ENCODE results near the gene ACKR2. TPM values are rescaled to one million over a fixed set of nuclear protein-coding genes. Genes with fewer than 3 reads are reported as not detected.

ACKR2 gene
- polyA plus RNA-seq, 1 of the 3 experiments (the other 2 are of a cell fraction): 0.10 TPM

- TF ChIP-seq YY1 (IDR thresholded peaks at IDR 0.05; ENCODE audit: low read depth) (peak; percentile 68; the same call in 1 of the 2 replicates), CTCF (IDR thresholded peaks at IDR 0.05) (0 out of 2 replicates have a peak, but pooled peaks have one; percentile 11), MEF2A (IDR thresholded peaks at IDR 0.05; ENCODE audit: borderline replicate concordance, low read depth) (no peak), REST (IDR thresholded peaks at IDR 0.05; ENCODE audit: low read depth, low read length) (no peak; the same call in 1 of the 2 replicates)
Observed at GRCh38 chr3:42772670-42773408, 36.4 kb upstream of the ACKR2 start, which contains the start of gene CCDC13 (continued).

GRCh38 chr3:42773409-42773751, 35.9 kb upstream of the ACKR2 start:
- POLR2A ChIA-PET: no interaction called here

More at GRCh38 chr3:42773409-42773751, 35.9 kb upstream of the ACKR2 start:
- 10% methylated on average over 6 of the region's 6 CpGs for WGBS (ENCODE audit: low lambda C conversion rate)
- H3K4me3 ChIP-seq (ENCODE audit: low read depth in 2 of 2, low read length in 1 of 2): peak overlapping the region; percentile 56 to 71
- H3K4me2 ChIP-seq: peak overlapping the region; percentile 72
- H3F3A ChIP-seq (replicated peaks; ENCODE audit: insufficient read depth): peaks cover 14% of the 10 kb centered on the region
- H3K27me3 ChIP-seq (ENCODE audit: insufficient read depth): no peaks in the 10 kb centered on the region
- H3K4me1 ChIP-seq (ENCODE audit: control insufficient read depth in 1 of 2, insufficient read depth in 2 of 2, low read depth in 1 of 2, low read length in 1 of 2): peaks cover 0 to 3% of the 10 kb centered on the region in 2 experiments; a peak in 1 of 4 replicates
- peak overlapping the region; percentile 62; the same call in 1 of the 2 replicates for H3K9ac ChIP-seq
- peak overlapping the region in 1 of 2 experiments; percentile 48; a peak in 1 of 4 replicates for H3K27ac ChIP-seq (ENCODE audit: low read depth in 2 of 2, low read length in 1 of 2)
- H3K9me3 ChIP-seq: no peaks in the 10 kb centered on the region
- no peaks in the 10 kb centered on the region for H3K79me2 ChIP-seq (ENCODE audit: insufficient read depth)
- peaks cover 0 to 4% of the 10 kb centered on the region in 2 experiments for H3K36me3 ChIP-seq (replicated peaks in 1 of 2; ENCODE audit: control insufficient read depth in 1 of 2, insufficient read depth in 2 of 2, low read length in 1 of 2)
- H2AFZ ChIP-seq (ENCODE audit: low read depth): peak overlapping the region; percentile 73
- DNase-seq: no peak
- no peaks in the 10 kb centered on the region for H3K9me2 ChIP-seq
- TF ChIP-seq EP300 (IDR thresholded peaks at IDR 0.05; ENCODE audit: borderline replicate concordance in 1 of 2, low read depth in 1 of 2, low read length in 1 of 2): no peak
- no peak for TF ChIP-seq USF2 (IDR thresholded peaks at IDR 0.05; ENCODE audit: borderline replicate concordance, low read depth, low read length)
- TF ChIP-seq JUND (IDR thresholded peaks at IDR 0.05): no peak
- no peak for TF ChIP-seq POLR2AphosphoS5 (IDR thresholded peaks at IDR 0.05; ENCODE audit: low read depth, low read length)
- no peak for TF ChIP-seq EZH2phosphoT487 (IDR thresholded peaks at IDR 0.05; ENCODE audit: borderline replicate concordance, low read depth)
- TF ChIP-seq GABPA (IDR thresholded peaks at IDR 0.05; ENCODE audit: low read depth): no peak
- TF ChIP-seq PBX3 (IDR thresholded peaks at IDR 0.05): no peak
- no peak for TF ChIP-seq SIN3A (IDR thresholded peaks at IDR 0.05; ENCODE audit: borderline replicate concordance, low read depth, low read length)
- no peak for TF ChIP-seq RCOR1 (IDR thresholded peaks at IDR 0.05; ENCODE audit: low read length)
- no peak for TF ChIP-seq CTCF (IDR thresholded peaks at IDR 0.05)
- no peak for TF ChIP-seq GATA2 (CRISPR knock-in tag; IDR thresholded peaks at IDR 0.05)
- no peak for TF ChIP-seq IRF3 (IDR thresholded peaks at IDR 0.05; ENCODE audit: low read depth, low read length)
- TF ChIP-seq ELF1 (IDR thresholded peaks at IDR 0.05): no peak
- TF ChIP-seq FOXJ3 (CRISPR knock-in tag; IDR thresholded peaks at IDR 0.05): no peak
- H4K20me1 ChIP-seq (ENCODE audit: insufficient read depth): no peaks in the 10 kb centered on the region
- CTCF ChIA-PET: interaction anchor here (0.7 to 1.7 kb wide), 2 partner anchors 57 to 108 kb away, joined by 3 to 7 read pairs; no protein-coding TSS in a partner anchor
